ENCODE measurements around the gene CECR2.
"Not testable (repeated sequence)": the region's sequence is repeated elsewhere in the genome, so short reads cannot be mapped to it uniquely, and the experiment has no call there.

Gene CECR2

DNA sequence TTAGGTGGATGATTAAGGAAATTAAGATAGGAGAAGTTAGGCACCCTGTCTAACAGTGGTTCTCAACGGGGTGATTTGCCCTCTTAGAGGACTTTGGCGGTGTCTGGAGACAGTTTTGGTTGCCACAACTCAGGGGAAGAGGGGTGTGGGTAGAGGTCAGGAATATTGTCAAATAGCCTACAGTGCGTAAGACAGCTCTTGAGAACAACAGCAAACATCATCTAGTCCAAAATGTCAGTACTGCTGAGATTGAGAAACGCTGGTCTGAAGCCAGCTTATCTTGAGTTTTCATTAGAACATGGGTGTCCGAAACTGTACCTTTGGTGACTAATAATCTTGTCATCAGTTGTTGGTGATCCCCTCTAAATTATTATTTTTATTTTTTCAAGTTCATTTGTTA lies 38.4 kb downstream of the CECR2 start:
- H3K4me3 ChIP-seq (ENCODE audit: low read length) = no peak overlapping the region
- no peaks in the 10 kb centered on the region for H3K27me3 ChIP-seq (replicated peaks; ENCODE audit: control insufficient read depth, insufficient read depth, low read length)
- H3K4me1 ChIP-seq (ENCODE audit: control insufficient read depth, insufficient read depth, low read length) = peaks cover 6% of the 10 kb centered on the region
- H3K9me3 ChIP-seq (ENCODE audit: control insufficient read depth, low read length) = no peaks in the 10 kb centered on the region
- no peak overlapping the region for H3K9ac ChIP-seq (ENCODE audit: low read length)
- no peak for DNase-seq (ENCODE audit: low read depth)
- no peaks in the 10 kb centered on the region for H3K36me3 ChIP-seq (ENCODE audit: control insufficient read depth, insufficient read depth, low read length, severe bottlenecking)

DNA sequence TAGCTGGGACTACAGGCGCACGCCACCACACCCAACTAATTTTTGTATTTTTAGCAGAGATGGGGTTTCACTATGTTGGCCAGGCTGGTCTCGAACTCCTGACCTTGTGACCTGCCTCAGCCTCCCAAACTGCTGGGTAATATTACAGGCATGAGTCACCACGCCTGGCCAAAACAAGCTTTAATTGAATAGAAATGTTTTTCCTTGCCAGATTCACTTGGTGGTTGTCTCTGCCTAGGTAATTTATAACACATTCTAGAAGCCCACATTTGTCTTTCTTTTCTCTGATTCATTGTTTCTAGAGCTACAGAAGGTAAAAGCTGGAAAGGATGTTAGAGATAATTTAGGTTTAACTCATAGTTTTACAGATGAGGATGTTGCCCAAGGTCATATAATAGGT lies 41.3 kb downstream of the CECR2 start:
- Histone ChIP-seq H3K36me3 (ENCODE audit: control insufficient read depth, insufficient read depth, low read length, severe bottlenecking) (no peaks in the 10 kb centered on the region), H3K4me1 (ENCODE audit: control insufficient read depth, insufficient read depth, low read length) (peaks cover 6% of the 10 kb centered on the region), H3K27me3 (replicated peaks; ENCODE audit: control insufficient read depth, insufficient read depth, low read length) (peaks cover 7% of the 10 kb centered on the region), H3K4me3 (ENCODE audit: low read length) (no peak overlapping the region), H3K9ac (ENCODE audit: low read length) (no peak overlapping the region), H3K9me3 (ENCODE audit: control insufficient read depth, low read length) (no peaks in the 10 kb centered on the region)
- no peak for DNase-seq (ENCODE audit: low read depth)

DNA sequence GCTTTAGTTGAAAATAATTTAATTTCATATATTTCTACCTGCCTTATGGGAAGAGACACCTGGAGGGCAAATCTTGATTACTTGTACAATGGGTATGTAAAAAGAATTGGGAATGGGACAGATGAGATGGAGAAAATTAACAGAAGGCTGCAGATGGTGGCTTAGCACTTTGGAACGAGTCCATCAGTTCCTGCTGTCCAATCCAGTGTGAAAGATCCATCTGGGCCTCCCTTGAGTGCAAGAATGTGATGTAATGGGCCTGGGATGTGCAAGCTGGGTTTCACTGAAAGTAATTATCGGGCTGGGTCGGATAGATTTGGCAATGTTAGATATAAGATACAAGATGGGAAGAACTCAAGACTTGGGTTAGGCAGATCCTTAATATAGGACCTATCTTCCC lies 42.0 kb downstream of the CECR2 start:
- no peak overlapping the region for H3K4me3 ChIP-seq (ENCODE audit: low read length)
- H3K27me3 ChIP-seq (replicated peaks; ENCODE audit: control insufficient read depth, insufficient read depth, low read length) = peaks cover 10% of the 10 kb centered on the region
- no peak for DNase-seq (ENCODE audit: low read depth)
- no peaks in the 10 kb centered on the region for H3K9me3 ChIP-seq (ENCODE audit: control insufficient read depth, low read length)
- H3K9ac ChIP-seq (ENCODE audit: low read length) = no peak overlapping the region
- peaks cover 6% of the 10 kb centered on the region for H3K4me1 ChIP-seq (ENCODE audit: control insufficient read depth, insufficient read depth, low read length)
- no peaks in the 10 kb centered on the region for H3K36me3 ChIP-seq (ENCODE audit: control insufficient read depth, insufficient read depth, low read length, severe bottlenecking)

DNA sequence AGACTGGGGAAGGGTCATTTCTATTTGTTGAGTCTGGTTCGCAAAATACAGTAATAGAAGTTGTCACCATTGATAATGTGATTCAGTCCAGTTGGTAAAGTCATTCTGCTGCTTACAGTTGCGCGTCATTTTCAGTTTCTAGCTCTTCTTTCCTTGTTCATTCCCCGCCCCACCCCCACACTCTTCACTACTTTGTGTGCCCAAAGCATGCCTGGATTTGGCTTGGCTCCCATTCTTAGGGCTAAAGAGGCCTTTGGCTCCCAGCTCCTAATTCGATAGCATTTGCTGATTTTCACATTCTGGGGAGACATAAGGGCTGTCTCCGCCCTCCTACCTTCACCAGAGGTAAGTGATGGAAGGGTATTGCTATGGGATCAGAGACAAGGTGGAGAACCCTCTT lies 43.0 kb downstream of the CECR2 start:
- Histone ChIP-seq H3K27me3 (replicated peaks; ENCODE audit: control insufficient read depth, insufficient read depth, low read length) (peaks cover 10% of the 10 kb centered on the region), H3K4me3 (ENCODE audit: low read length) (no peak overlapping the region), H3K9me3 (ENCODE audit: control insufficient read depth, low read length) (no peaks in the 10 kb centered on the region), H3K36me3 (ENCODE audit: control insufficient read depth, insufficient read depth, low read length, severe bottlenecking) (no peaks in the 10 kb centered on the region), H3K9ac (ENCODE audit: low read length) (no peak overlapping the region), H3K4me1 (ENCODE audit: control insufficient read depth, insufficient read depth, low read length) (no peaks in the 10 kb centered on the region)
- no peak for DNase-seq (ENCODE audit: low read depth)

DNA sequence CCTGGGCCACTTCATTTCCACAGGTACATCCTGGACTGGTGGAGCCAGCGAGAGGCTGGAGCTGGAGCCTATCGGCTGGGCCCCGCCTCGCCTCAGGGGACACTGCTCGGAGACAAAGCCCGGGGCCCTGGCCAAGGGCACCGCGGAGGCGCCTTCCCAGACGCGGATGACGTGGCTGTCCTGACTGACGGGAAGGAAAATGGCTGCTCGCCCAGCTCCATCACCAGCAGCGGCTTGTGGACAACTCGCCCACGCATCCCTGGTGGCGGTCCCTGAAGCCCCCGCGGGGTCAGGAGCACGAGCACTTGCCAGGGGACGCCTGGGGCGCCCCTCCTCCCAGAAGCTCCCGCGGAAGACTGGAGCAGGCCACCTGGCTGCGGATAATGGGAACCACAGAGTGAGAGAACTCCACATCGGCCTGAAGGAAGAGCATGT lies 49.6 kb downstream of the CECR2 start:
- no peak for DNase-seq (ENCODE audit: low read depth)
- Histone ChIP-seq H3K36me3 (ENCODE audit: control insufficient read depth, insufficient read depth, low read length, severe bottlenecking) (no peaks in the 10 kb centered on the region), H3K27me3 (replicated peaks; ENCODE audit: control insufficient read depth, insufficient read depth, low read length) (peaks cover 5% of the 10 kb centered on the region), H3K4me3 (ENCODE audit: low read length) (no peak overlapping the region), H3K9me3 (ENCODE audit: control insufficient read depth, low read length) (no peaks in the 10 kb centered on the region), H3K9ac (ENCODE audit: low read length) (no peak overlapping the region), H3K4me1 (ENCODE audit: control insufficient read depth, insufficient read depth, low read length) (no peaks in the 10 kb centered on the region)

DNA sequence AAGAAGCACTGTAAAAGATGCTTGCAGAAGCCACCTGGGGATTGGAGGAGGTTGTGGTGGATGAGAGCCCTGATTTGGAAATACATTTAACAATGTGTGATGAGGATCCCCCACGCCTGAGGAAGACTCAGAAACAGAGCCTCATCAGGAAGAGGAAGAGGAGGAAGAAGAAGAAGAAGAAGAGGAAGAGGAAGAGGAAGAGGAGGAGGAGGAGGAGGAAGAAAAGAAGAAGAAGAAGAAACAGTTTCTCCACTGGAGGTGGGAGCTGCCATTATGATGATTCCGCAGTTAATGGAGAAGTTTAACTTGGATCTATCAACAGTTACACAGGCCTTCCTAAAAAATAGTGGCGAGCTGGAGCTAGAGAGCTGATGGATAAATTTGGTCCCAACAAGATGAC lies 50.1 kb downstream of the CECR2 start:
- Histone ChIP-seq H3K4me1 (ENCODE audit: control insufficient read depth, insufficient read depth, low read length) (no peaks in the 10 kb centered on the region), H3K9ac (ENCODE audit: low read length) (no peak overlapping the region), H3K4me3 (ENCODE audit: low read length) (no peak overlapping the region), H3K27me3 (replicated peaks; ENCODE audit: control insufficient read depth, insufficient read depth, low read length) (peaks cover 7% of the 10 kb centered on the region), H3K36me3 (ENCODE audit: control insufficient read depth, insufficient read depth, low read length, severe bottlenecking) (no peaks in the 10 kb centered on the region), H3K9me3 (ENCODE audit: control insufficient read depth, low read length) (no peaks in the 10 kb centered on the region)
- no peak for DNase-seq (ENCODE audit: low read depth)

DNA sequence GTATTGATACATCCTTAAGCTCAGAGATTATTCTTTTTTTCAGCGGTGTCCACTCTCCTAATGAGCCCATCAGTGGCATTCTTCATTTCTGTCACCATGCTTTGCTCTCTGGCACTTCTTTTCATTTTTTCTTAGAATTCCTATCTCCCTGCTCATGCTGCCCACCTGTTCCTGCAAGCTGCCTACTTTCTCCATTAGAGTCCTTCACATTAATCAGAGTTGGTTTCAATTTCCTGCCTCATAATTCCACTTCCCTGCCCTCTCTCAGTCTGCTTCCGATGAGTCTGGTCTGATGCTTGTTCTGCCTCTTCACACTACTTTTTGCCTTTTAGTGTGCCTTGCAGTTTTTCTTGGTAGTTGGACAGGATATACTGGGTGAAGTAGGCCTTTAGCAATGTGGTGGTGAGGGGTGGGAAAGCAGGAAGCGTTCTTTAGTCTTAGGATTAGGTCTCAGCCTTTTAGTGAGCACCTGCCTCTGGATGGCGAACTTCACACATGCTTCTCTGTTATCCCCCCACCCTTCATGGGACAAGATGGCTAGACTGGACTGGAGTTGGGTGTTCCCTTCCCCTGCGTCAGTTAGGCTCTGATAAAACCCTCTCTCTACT lies 53.6 kb downstream of the CECR2 start:
- H3K27me3 ChIP-seq (replicated peaks; ENCODE audit: control insufficient read depth, insufficient read depth, low read length) = peaks cover 11% of the 10 kb centered on the region
- no peak for DNase-seq (ENCODE audit: low read depth)
- no peaks in the 10 kb centered on the region for H3K4me1 ChIP-seq (ENCODE audit: control insufficient read depth, insufficient read depth, low read length)
- no peak overlapping the region for H3K9ac ChIP-seq (ENCODE audit: low read length)
- H3K4me3 ChIP-seq (ENCODE audit: low read length) = no peak overlapping the region
- no peaks in the 10 kb centered on the region for H3K36me3 ChIP-seq (ENCODE audit: control insufficient read depth, insufficient read depth, low read length, severe bottlenecking)
- H3K9me3 ChIP-seq (ENCODE audit: control insufficient read depth, low read length) = no peaks in the 10 kb centered on the region

DNA sequence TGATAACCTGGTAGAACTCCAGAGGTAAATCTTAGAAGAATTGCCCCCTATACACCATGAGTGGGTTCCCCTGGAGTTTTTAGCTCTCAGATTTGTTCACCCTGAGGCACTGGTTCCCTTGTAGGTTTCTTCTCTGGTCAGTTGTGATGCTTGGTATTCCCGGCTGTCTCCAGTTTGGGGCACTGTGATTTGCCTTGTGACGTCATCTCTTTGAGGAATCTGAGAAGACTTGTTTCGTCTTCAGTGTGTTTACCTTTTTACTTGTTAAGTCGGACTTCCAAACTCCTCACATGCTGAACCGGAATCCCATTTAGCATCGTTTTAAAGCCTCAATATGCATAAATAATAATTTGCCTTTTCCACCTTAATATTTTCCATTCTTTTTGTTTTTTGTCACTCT lies 54.4 kb downstream of the CECR2 start:
- peaks cover 11% of the 10 kb centered on the region for H3K27me3 ChIP-seq (replicated peaks; ENCODE audit: control insufficient read depth, insufficient read depth, low read length)
- H3K9me3 ChIP-seq (ENCODE audit: control insufficient read depth, low read length) = no peaks in the 10 kb centered on the region
- H3K4me3 ChIP-seq (ENCODE audit: low read length) = no peak overlapping the region
- no peak for DNase-seq (ENCODE audit: low read depth)
- no peaks in the 10 kb centered on the region for H3K36me3 ChIP-seq (ENCODE audit: control insufficient read depth, insufficient read depth, low read length, severe bottlenecking)
- no peak overlapping the region for H3K9ac ChIP-seq (ENCODE audit: low read length)
- no peaks in the 10 kb centered on the region for H3K4me1 ChIP-seq (ENCODE audit: control insufficient read depth, insufficient read depth, low read length)

DNA sequence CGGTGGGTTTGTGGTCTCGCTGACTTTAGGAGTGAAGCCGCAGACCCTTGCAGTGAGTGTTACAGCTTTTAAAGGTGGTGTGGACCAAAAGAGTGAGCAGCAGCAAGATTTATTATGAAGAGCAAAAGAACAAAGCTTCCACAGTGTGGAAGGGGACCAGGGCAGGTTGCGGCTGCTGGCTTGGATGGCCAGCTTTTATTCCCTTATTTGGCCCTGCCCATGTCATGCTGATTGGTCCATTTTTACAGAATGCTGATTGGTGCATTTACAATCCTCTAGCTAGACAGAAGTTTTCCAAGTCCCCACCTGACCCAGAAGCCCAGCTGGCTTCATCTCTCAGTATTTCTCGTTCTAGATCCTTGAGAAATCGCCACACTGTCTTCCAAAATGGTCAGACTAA lies 58.3 kb downstream of the CECR2 start:
- H3K27me3 ChIP-seq (replicated peaks; ENCODE audit: control insufficient read depth, insufficient read depth, low read length) = peaks cover 11% of the 10 kb centered on the region
- DNase-seq (ENCODE audit: low read depth); H3K4me3 ChIP-seq (ENCODE audit: low read length); H3K9ac ChIP-seq (ENCODE audit: low read length); H3K36me3 ChIP-seq (ENCODE audit: control insufficient read depth, insufficient read depth, low read length, severe bottlenecking); H3K4me1 ChIP-seq (ENCODE audit: control insufficient read depth, insufficient read depth, low read length); H3K9me3 ChIP-seq (ENCODE audit: control insufficient read depth, low read length): not testable (repeated sequence)

DNA sequence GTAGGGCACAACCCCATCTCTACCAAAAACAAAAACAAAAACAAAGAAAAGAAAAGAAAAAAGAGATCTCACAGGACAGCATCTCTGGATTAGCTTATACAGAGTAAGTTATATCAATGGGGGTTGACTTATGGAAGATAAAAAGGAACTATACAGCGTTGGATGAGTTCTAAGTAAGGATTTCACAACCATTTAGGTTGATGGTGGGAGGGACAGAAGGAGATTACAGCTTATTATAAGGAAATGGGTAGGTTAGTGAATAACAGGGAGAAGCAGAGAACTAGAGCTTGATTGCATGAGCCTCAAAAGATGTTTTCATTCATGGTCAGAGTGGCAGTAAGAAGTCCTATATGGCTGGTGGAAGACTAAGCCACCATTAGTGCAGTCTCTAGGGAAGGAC lies 60.3 kb downstream of the CECR2 start:
- DNase-seq (ENCODE audit: low read depth) = no peak
- peaks cover 13% of the 10 kb centered on the region for H3K27me3 ChIP-seq (replicated peaks; ENCODE audit: control insufficient read depth, insufficient read depth, low read length)
- no peaks in the 10 kb centered on the region for H3K9me3 ChIP-seq (ENCODE audit: control insufficient read depth, low read length)

DNA sequence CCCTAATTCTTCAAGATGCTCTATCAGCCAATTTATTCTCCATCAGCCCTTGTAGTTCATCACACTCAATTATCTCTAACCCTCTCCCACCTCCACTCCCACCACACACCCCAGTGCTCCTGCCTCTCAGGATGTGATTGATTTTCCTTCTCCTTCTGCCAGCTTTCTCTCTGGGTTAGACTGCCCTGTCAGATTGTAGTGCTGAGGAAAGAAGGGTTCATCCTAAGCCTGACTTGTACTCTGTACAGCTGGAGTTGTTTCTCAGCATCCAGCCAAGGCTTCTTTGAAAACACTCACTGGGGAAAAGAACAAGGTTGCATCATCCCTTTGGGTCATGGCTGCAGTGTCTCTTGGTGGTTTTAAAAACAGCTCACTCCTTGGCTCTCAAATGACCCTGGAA lies 61.2 kb downstream of the CECR2 start:
- Histone ChIP-seq H3K9me3 (ENCODE audit: control insufficient read depth, low read length) (no peaks in the 10 kb centered on the region), H3K9ac (ENCODE audit: low read length) (no peak overlapping the region), H3K27me3 (replicated peaks; ENCODE audit: control insufficient read depth, insufficient read depth, low read length) (peaks cover 12% of the 10 kb centered on the region), H3K4me3 (ENCODE audit: low read length) (no peak overlapping the region), H3K4me1 (ENCODE audit: control insufficient read depth, insufficient read depth, low read length) (peaks cover 10% of the 10 kb centered on the region), H3K36me3 (ENCODE audit: control insufficient read depth, insufficient read depth, low read length, severe bottlenecking) (no peaks in the 10 kb centered on the region)
- no peak for DNase-seq (ENCODE audit: low read depth)

More for the DNA sequence above, 60.3 kb downstream of the CECR2 start:
- Histone ChIP-seq H3K4me1 (ENCODE audit: control insufficient read depth, insufficient read depth, low read length) (peaks cover 10% of the 10 kb centered on the region), H3K4me3 (ENCODE audit: low read length) (no peak overlapping the region), H3K36me3 (ENCODE audit: control insufficient read depth, insufficient read depth, low read length, severe bottlenecking) (no peaks in the 10 kb centered on the region), H3K9ac (ENCODE audit: low read length) (no peak overlapping the region)

DNA sequence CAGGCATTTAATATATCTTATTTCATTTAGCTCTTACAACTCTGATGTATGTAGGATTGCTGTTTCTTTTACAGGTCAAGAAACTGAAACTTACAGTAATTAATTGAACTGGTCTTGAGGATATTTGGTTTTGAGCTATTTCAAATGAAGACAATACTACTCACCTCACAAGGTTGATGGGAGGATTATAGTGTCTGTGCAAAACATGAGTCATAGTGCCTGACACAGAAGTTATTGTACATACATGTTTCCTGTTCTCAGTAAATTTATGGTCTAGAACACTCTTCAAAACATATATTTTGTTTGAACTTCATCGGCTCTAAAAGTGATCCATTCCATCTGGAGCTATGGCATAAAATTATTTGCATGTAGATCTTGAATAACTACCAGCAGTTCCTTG lies 61.9 kb downstream of the CECR2 start:
- peaks cover 6% of the 10 kb centered on the region for H3K27me3 ChIP-seq (replicated peaks; ENCODE audit: control insufficient read depth, insufficient read depth, low read length)
- no peaks in the 10 kb centered on the region for H3K9me3 ChIP-seq (ENCODE audit: control insufficient read depth, low read length)
- H3K4me1 ChIP-seq (ENCODE audit: control insufficient read depth, insufficient read depth, low read length) = peaks cover 10% of the 10 kb centered on the region
- no peak overlapping the region for H3K9ac ChIP-seq (ENCODE audit: low read length)
- H3K4me3 ChIP-seq (ENCODE audit: low read length) = no peak overlapping the region
- no peaks in the 10 kb centered on the region for H3K36me3 ChIP-seq (ENCODE audit: control insufficient read depth, insufficient read depth, low read length, severe bottlenecking)
- DNase-seq (ENCODE audit: low read depth) = no peak

Measured in adipocyte (in vitro differentiated cells).